Progenitor cell of endocrine pancreas (in vitro differentiated cells): Measurements from ENCODE around the gene DOCK1. TPM values are rescaled to one million over a fixed set of nuclear protein-coding genes. Genes with fewer than 3 reads are reported as not detected.

Source experiments
- DNase-seq: peaks from one replicate; pipeline ENCODE4 v3.0.0; 2021; ENCODE audit warnings: low spot score; ENCODE audit not compliant: unreplicated experiment
- H3K27ac Mint-ChIP-seq: 2 replicates; pipeline ENCODE4 v1.8.0; 2021; ENCODE audit warnings: mild to moderate bottlenecking, moderate library complexity, mixed read lengths
- H3K27me3 Mint-ChIP-seq: 2 replicates; pipeline ENCODE4 v1.8.0; 2021; ENCODE audit warnings: mixed read lengths
- H3K36me3 Mint-ChIP-seq: 2 replicates; pipeline ENCODE4 v1.8.0; 2022; ENCODE audit warnings: mixed read lengths; ENCODE audit not compliant: insufficient read depth
- H3K4me1 Mint-ChIP-seq: 2 replicates; pipeline ENCODE4 v1.8.0; 2021; ENCODE audit warnings: low read depth, mixed read lengths
- H3K4me3 Mint-ChIP-seq: 2 replicates; pipeline ENCODE4 v1.8.0; 2021; ENCODE audit warnings: low read depth, mild to moderate bottlenecking, moderate library complexity, mixed read lengths
- H3K9me3 Mint-ChIP-seq: 2 replicates; pipeline ENCODE4 v1.8.0; 2021; ENCODE audit warnings: low read depth, mixed read lengths
- CTCF ChIP-seq: fragments of 200-600 bp; sonication (generic); IDR thresholded peaks from one replicate; pipeline ENCODE4 v1.5.0; 2021; ENCODE audit warnings: antibody characterized with exemption, mild to moderate bottlenecking; ENCODE audit not compliant: unreplicated experiment
- total RNA-seq: library from RNA; stranded (reverse); gene quantifications from 2 replicates; pipeline ENCODE4 v1.2.1, GENCODE V29; 2021

The DOCK1 gene
- total RNA-seq, 1 donor from 2014 or later = 77.8 TPM

- Mint-ChIP-seq H3K27me3 (no peaks in the 10 kb centered on the region), H3K4me3 (no peak overlapping the region), H3K27ac (no peak overlapping the region), H3K9me3 (no peaks in the 10 kb centered on the region), H3K4me1 (no peaks in the 10 kb centered on the region), H3K36me3 (peaks cover 38% of the 10 kb centered on the region)
- TF ChIP-seq CTCF = no peak
- no peak for DNase-seq
These were observed 97.9 kb downstream of the DOCK1 start for GRCh38 chr10:127003032-127003685.

- no peak for TF ChIP-seq CTCF
- Mint-ChIP-seq H3K4me1 (no peaks in the 10 kb centered on the region), H3K36me3 (peaks cover 27% of the 10 kb centered on the region), H3K9me3 (no peaks in the 10 kb centered on the region), H3K27me3 (no peaks in the 10 kb centered on the region), H3K4me3 (no peak overlapping the region), H3K27ac (no peak overlapping the region)
- no peak for DNase-seq
These were observed 101.2 kb downstream of the DOCK1 start for GRCh38 chr10:127006453-127006852.

GRCh38 chr10:127009366-127009765 lies 104.1 kb downstream of the DOCK1 start:
- H3K36me3 Mint-ChIP-seq = peaks cover 32% of the 10 kb centered on the region
- DNase-seq = no peak
- H3K9me3 Mint-ChIP-seq = no peaks in the 10 kb centered on the region
- no peak overlapping the region for H3K4me3 Mint-ChIP-seq
- peaks cover 6% of the 10 kb centered on the region for H3K4me1 Mint-ChIP-seq
- H3K27ac Mint-ChIP-seq = no peak overlapping the region
- TF ChIP-seq CTCF = no peak
- H3K27me3 Mint-ChIP-seq = no peaks in the 10 kb centered on the region

GRCh38 chr10:127011174-127011573 lies 105.9 kb downstream of the DOCK1 start:
- Mint-ChIP-seq H3K4me1 (peaks cover 6% of the 10 kb centered on the region), H3K27ac (no peak overlapping the region), H3K9me3 (no peaks in the 10 kb centered on the region), H3K36me3 (peaks cover 29% of the 10 kb centered on the region), H3K4me3 (no peak overlapping the region), H3K27me3 (no peaks in the 10 kb centered on the region)
- no peak for DNase-seq
- TF ChIP-seq CTCF = no peak

- Mint-ChIP-seq H3K4me1 (peaks cover 6% of the 10 kb centered on the region), H3K36me3 (peaks cover 25% of the 10 kb centered on the region), H3K4me3 (no peak overlapping the region), H3K27ac (no peak overlapping the region), H3K9me3 (no peaks in the 10 kb centered on the region), H3K27me3 (no peaks in the 10 kb centered on the region)
- DNase-seq = no peak
- TF ChIP-seq CTCF = no peak
These were observed 107.0 kb downstream of the DOCK1 start for GRCh38 chr10:127012071-127012768.
